BLaER1 treated with 17β-estradiol and CSF1 and Interleukin-3, amounts not matched to agents 10 nM and 100 nM (cell line): ENCODE data around the gene SPON1.
A peak's percentile ranks its signal among the peaks of the same experiment; 100 is the strongest.
"Not testable (repeated sequence)": the region's sequence is repeated elsewhere in the genome, so short reads cannot be mapped to it uniquely, and the experiment has no call there.

ENCODE experiments used
- H3K27ac ChIP-seq, 11 experiments: shearing (Covaris generic); formaldehyde crosslinking; 2 replicates each; pipeline ENCODE4 v1.8.1; 2022
- H3K27me3 ChIP-seq, 11 experiments: shearing (Covaris generic); formaldehyde crosslinking; 2 replicates each; pipeline ENCODE4 v1.8.1; 2022
- H3K36me3 ChIP-seq, 11 experiments: shearing (Covaris generic); formaldehyde crosslinking; 2 replicates each; pipeline ENCODE4 v1.8.1; 2022
- H3K4me1 ChIP-seq, 10 experiments: shearing (Covaris generic); formaldehyde crosslinking; 2 replicates each; pipeline ENCODE4 v1.8.1; 2022
- H3K4me2 ChIP-seq, 11 experiments: shearing (Covaris generic); formaldehyde crosslinking; 2 replicates each; pipeline ENCODE4 v1.8.1; 2022
- H3K4me3 ChIP-seq, 10 experiments: shearing (Covaris generic); formaldehyde crosslinking; 2 replicates each; pipeline ENCODE4 v1.8.1; 2022
- H3K9ac ChIP-seq, 11 experiments: shearing (Covaris generic); formaldehyde crosslinking; 2 replicates each; pipeline ENCODE4 v1.8.1; 2022
- H3K9me3 ChIP-seq, 11 experiments: shearing (Covaris generic); formaldehyde crosslinking; replicated peaks in 1 of 11; 2 replicates each; pipeline ENCODE4 v1.8.1; 2022
- H4K20me1 ChIP-seq, 11 experiments: shearing (Covaris generic); formaldehyde crosslinking; 2 replicates each; pipeline ENCODE4 v1.8.1; 2022
- Cebpa-rat ChIP-seq, 11 experiments: shearing (Covaris generic); IDR thresholded peaks; 2 replicates each; pipeline ENCODE4 v1.8.1; 2022

SPON1 gene

DNA sequence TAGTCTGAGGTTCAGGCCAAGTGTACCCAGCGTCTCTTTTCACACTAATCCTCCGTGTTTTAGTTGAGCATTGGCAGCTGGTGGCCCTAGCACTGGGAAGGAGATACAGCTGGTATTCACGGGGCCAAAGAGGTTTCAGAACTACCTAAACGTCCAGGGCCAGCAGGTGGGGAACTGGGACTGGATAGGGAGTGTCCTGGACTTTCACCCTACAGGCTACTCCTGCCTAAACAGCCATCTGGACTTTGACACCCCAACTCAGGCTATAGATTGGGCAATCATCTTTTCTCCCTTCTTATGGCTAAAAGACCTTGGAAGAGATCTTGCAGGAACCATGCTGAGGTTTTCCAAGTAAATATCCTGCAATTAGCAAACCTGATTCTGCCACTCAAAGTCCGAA, 2.8 kb downstream of the SPON1 start:
- peak in 1 of 11 experiments; percentile 11; a peak in 1 of 22 replicates for TF ChIP-seq Cebpa-rat (IDR thresholded peaks at IDR 0.05)
- Histone ChIP-seq H3K27ac (no peak overlapping the region), H3K4me2 (no peak overlapping the region), H4K20me1 (no peaks in the 10 kb centered on the region), H3K27me3 (peaks cover 34 to 47% (median 41%) of the 10 kb centered on the region in 11 experiments), H3K36me3 (no peaks in the 10 kb centered on the region), H3K4me1 (no peaks in the 10 kb centered on the region), H3K9ac (no peak overlapping the region), H3K9me3 (peaks cover 26 to 34% (median 28%) of the 10 kb centered on the region in 11 experiments), H3K4me3 (no peak overlapping the region)

DNA sequence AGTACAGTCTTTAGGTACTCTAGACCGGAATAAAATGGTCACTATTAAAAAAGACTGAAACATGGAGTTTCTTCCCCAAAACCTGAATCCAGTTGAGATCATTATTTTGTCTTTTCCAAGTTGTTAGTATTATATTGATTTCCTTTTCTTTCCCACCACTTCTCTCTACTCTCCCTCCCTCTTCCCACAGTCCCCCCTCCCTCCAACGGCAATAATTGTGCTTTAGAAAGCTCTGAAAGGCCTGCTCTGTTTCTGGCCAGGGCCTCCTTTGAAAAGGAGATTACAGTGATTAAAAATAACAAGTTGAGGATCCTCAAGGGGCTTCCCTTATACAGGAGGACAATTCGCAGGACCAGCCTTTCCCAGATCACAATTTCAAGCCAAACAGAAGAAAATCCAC, 3.5 kb downstream of the SPON1 start:
- Histone ChIP-seq H3K27ac (no peak overlapping the region), H3K27me3 (peaks cover 34 to 47% (median 41%) of the 10 kb centered on the region in 11 experiments), H3K9me3 (peaks cover 26 to 34% (median 28%) of the 10 kb centered on the region in 11 experiments), H3K4me1 (no peaks in the 10 kb centered on the region), H4K20me1 (no peaks in the 10 kb centered on the region), H3K9ac (no peak overlapping the region), H3K36me3 (no peaks in the 10 kb centered on the region), H3K4me2 (no peak overlapping the region), H3K4me3 (no peak overlapping the region)
- TF ChIP-seq Cebpa-rat (IDR thresholded peaks at IDR 0.05) = no peak

DNA sequence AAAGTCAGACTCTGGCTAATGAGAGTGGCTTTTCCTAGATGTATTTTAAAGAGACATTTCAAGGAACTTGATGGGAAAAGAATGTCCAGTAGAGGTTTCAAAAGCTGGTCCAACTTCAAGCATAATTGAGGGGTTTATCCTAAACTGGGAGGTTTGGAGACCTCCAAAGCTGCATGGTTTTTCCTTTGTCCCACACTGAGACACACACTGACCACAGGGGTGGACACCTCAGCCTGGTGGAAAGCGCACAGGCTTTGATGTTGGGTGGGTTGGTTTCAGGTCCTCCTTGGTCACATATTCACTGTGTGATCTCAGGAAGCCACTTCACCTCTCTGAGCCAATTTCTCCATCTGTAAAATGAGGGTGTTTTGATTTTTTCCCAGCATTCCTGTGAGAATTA, 4.0 kb downstream of the SPON1 start:
- Histone ChIP-seq H3K36me3 (no peaks in the 10 kb centered on the region), H3K9ac (no peak overlapping the region), H3K4me1 (no peaks in the 10 kb centered on the region), H3K27ac (no peak overlapping the region), H3K4me2 (no peak overlapping the region), H3K9me3 (peaks cover 26 to 32% (median 28%) of the 10 kb centered on the region in 11 experiments), H3K4me3 (no peak overlapping the region), H4K20me1 (no peaks in the 10 kb centered on the region), H3K27me3 (peaks cover 34 to 47% (median 41%) of the 10 kb centered on the region in 11 experiments)
- TF ChIP-seq Cebpa-rat (IDR thresholded peaks at IDR 0.05) = no peak

DNA sequence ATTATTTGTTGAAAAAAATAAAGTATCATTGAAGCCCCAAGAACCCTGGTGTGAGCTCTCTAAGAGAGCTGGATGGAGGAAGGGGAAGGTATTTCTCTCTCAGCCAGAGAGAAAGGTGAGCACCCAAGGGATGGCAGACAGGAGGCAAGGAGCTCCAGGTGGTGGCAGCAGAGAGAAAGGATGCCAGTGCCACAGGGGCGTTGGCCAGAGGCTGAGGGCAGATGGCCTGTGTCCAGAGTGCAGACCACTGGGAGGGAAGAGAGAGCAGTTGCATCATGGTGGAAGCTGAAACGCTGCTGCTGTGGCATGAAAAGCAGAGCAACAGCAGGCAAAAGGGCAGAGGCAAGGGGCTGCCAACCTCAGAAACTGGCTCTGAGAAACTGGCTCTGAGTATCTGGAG, 8.5 kb downstream of the SPON1 start:
- TF ChIP-seq Cebpa-rat (IDR thresholded peaks at IDR 0.05) = no peak
- no peaks in the 10 kb centered on the region for H3K4me1 ChIP-seq
- peaks cover 0 to 4% (median 0%) of the 10 kb centered on the region in 11 experiments; a peak in 6 of 22 replicates for H3K27me3 ChIP-seq
- H3K27ac ChIP-seq = no peak overlapping the region
- no peak overlapping the region for H3K4me3 ChIP-seq
- H4K20me1 ChIP-seq = no peaks in the 10 kb centered on the region
- H3K4me2 ChIP-seq = no peak overlapping the region
- H3K9ac ChIP-seq = no peak overlapping the region
- no peaks in the 10 kb centered on the region for H3K36me3 ChIP-seq
- no peaks in the 10 kb centered on the region for H3K9me3 ChIP-seq

DNA sequence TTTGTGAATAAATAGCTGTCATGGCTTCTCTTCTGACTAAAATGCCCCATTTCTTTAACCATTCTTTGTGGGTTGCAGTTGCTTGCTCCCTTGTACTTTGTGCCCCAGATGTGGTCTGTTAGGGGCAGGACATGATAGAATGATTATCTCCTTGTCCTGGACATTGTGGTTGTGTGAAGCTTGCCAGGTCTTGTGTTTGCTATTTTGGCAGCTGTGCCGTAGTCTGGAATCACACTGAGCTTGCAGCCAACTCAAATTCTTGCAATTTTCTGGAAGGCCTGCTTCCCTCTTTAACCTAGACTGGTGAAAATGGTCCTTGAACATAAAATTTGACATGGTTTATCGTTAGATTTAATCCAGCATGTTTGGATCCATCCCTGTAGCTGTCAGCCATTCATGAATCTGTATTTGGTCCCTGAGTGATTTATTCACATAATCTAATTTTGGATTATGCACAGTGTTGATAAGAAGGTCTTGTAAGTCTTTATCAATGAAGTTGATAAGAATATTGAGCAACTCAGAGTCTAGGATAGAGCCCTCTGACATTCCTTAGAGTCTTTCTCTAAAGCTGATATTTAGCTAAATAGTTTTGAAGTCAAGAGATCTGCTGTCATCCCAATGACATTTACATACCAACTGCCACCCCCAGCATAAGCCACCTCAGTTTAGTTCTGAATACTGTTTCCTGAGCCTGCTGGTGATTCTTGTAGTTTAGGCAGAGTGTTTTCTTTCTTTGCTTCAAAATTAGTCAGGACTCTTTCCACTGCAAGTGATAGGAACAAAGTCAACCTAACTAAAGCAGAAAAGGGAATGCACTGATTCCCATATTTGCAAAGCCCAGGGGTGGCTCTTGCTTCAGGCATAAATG, 9.8 kb downstream of the SPON1 start:
- no peak overlapping the region for H3K9ac ChIP-seq
- TF ChIP-seq Cebpa-rat (IDR thresholded peaks at IDR 0.05) = no peak
- no peaks in the 10 kb centered on the region for H3K9me3 ChIP-seq
- no peaks in the 10 kb centered on the region for H3K36me3 ChIP-seq
- H4K20me1 ChIP-seq = no peaks in the 10 kb centered on the region
- no peaks in the 10 kb centered on the region for H3K27me3 ChIP-seq
- no peak overlapping the region for H3K4me3 ChIP-seq
- H3K27ac ChIP-seq = no peak overlapping the region
- no peaks in the 10 kb centered on the region for H3K4me1 ChIP-seq
- H3K4me2 ChIP-seq = no peak overlapping the region

DNA sequence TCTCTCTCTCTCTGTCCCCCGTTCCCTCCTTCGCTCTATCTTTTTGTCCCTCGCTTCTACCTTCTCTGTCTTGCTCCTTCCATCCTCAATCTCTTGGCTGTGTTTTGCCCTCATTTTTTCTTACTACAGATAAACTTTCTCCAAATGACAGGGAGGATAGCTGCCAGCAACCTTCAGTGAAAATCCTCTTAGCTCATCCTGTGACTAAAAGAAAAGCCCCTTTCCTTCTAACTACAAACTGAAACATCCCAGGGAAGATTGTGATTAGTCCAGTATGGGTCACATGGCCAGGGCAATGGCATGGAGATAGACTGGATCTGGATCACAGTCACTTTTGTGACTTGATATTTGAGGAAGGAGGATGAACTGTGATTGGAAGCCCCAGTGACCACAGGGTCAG, 10.4 kb downstream of the SPON1 start:
- TF ChIP-seq Cebpa-rat (IDR thresholded peaks at IDR 0.05) = no peak
- H3K4me1 ChIP-seq = no peaks in the 10 kb centered on the region
- no peaks in the 10 kb centered on the region for H4K20me1 ChIP-seq
- no peak overlapping the region for H3K9ac ChIP-seq
- H3K27me3 ChIP-seq = no peaks in the 10 kb centered on the region
- H3K4me3 ChIP-seq = no peak overlapping the region
- H3K9me3 ChIP-seq = no peaks in the 10 kb centered on the region
- no peak overlapping the region for H3K4me2 ChIP-seq
- H3K36me3 ChIP-seq = no peaks in the 10 kb centered on the region
- H3K27ac ChIP-seq = no peak overlapping the region

DNA sequence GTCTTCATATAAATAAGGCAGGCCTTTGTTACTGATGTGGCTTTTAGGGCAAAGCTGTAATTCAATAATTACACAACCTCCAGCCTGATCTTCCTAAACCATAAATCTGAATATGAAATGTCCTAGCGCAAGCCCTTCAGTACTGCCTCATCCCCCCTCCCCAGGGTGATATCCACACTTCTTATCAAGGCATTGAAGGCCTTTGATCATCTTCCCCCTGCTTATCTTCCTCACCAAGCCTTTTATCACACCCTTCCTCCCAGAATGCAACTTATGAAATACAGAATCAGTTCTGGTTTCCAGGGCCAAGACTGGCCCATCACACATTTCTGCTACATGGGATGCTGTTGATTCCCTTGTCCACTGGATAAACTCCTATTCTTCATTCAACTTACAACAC, 12.1 kb downstream of the SPON1 start:
- Histone ChIP-seq H3K4me1 (no peaks in the 10 kb centered on the region), H3K27me3 (no peaks in the 10 kb centered on the region), H3K9me3 (no peaks in the 10 kb centered on the region), H3K9ac (no peak overlapping the region), H3K36me3 (no peaks in the 10 kb centered on the region), H4K20me1 (no peaks in the 10 kb centered on the region), H3K4me2 (no peak overlapping the region), H3K27ac (no peak overlapping the region), H3K4me3 (no peak overlapping the region)
- no peak for TF ChIP-seq Cebpa-rat (IDR thresholded peaks at IDR 0.05)

DNA sequence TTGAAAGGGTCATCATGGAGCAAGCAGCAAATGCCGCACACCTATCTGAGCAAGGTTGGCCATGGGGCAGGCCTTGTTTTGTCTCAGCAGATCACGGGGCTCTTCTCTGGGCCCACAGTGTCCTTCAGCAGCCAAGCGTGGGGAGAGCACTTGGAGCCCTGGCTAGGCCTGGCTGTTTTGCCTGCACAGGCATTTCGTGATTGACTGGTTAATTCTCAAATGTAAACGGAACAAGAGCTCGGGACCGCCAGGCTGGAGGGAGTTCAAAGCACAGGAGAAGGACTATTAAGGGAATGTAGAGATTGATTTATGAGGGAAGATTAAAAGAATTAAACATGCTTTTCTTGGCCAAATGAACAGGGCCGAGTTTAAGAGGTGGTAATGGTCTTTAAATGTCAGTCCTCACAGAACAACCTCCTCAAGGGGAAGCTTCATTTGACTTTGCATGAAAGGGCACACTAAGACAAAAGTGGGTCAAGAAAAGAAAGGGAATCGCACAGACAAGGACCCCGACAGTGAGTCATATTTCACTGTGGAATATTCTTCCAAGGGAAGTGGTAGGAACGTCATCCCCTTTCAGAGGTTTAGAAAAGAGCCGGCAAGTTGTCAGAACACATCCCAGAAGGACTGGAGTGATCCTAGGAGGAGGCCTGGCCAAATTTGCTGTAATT, 20.7 kb downstream of the SPON1 start:
- no peaks in the 10 kb centered on the region for H4K20me1 ChIP-seq
- no peak overlapping the region for H3K27ac ChIP-seq
- no peak overlapping the region for H3K4me3 ChIP-seq
- H3K9me3 ChIP-seq = peaks cover 0 to 4% (median 0%) of the 10 kb centered on the region in 11 experiments; a peak in 1 of 22 replicates
- no peaks in the 10 kb centered on the region for H3K36me3 ChIP-seq
- TF ChIP-seq Cebpa-rat (IDR thresholded peaks at IDR 0.05) = no peak
- H3K4me2 ChIP-seq = no peak overlapping the region
- H3K9ac ChIP-seq = no peak overlapping the region
- H3K4me1 ChIP-seq = no peaks in the 10 kb centered on the region
- H3K27me3 ChIP-seq = no peaks in the 10 kb centered on the region

DNA sequence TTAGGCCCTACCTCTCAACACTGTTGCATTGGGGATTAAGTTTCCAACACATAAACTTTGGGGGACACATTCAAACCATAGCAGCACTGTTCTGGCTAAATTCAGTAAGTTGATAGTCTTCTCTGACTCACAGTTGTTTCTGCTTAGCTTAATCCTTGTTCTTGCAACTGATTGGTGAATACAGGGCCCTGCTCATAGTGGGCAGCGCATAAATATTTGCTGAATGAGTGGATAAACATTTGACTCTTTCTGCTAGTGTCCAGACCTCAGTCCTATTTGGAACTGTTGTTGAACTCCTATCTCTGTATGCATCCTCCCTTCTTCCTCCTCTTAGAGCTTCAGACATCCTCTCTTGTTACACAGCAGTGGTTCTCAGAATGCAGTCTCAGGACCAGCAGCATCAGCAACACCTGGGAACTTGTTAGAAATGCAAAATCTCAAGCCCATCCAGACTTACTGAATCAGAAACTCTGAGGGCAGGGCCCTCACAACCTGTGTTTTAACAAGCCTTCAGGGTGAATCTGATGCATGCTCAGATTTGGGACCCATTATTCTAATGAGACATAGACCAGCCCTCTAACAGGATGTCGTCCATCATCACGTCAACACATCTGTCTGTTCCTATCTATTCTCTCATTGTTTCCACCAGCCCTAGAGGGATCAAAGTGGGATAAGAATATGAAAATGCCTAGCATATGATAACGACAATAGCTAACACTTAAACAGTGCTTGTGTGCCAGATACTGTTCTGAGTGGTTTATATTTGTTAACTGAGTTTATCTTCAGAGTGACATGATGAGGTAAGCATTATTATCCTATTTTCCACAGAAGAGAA, 22.3 kb downstream of the SPON1 start:
- Histone ChIP-seq H3K27ac (no peak overlapping the region), H3K9me3 (peaks cover 0 to 4% (median 0%) of the 10 kb centered on the region in 11 experiments; a peak in 1 of 22 replicates), H3K27me3 (no peaks in the 10 kb centered on the region), H4K20me1 (no peaks in the 10 kb centered on the region), H3K4me1 (no peaks in the 10 kb centered on the region), H3K36me3 (no peaks in the 10 kb centered on the region), H3K4me3 (no peak overlapping the region), H3K4me2 (no peak overlapping the region), H3K9ac (no peak overlapping the region)
- TF ChIP-seq Cebpa-rat (IDR thresholded peaks at IDR 0.05) = no peak

DNA sequence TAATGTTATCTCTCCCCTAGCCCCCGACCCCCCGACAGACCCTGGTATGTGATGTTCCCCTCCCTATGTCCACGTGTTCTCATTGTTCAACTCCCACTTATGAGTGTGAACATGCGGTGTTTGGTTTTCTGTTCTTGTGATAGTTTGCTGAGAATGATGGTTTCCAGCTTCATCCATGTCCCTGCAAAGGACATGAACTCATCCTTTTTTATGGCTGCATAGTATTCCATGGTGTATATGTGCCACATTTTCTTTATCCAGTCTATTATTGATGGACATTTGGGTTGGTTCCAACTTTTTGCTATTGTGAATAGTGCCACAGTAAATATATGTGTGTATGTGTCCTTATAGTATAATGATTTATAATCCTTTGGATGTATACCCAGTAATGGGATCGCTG, 24.2 kb downstream of the SPON1 start:
- not testable (repeated sequence) for H3K9ac ChIP-seq, H3K4me1 ChIP-seq, H3K4me2 ChIP-seq, H3K9me3 ChIP-seq, H3K27me3 ChIP-seq, H4K20me1 ChIP-seq, H3K4me3 ChIP-seq, H3K27ac ChIP-seq, H3K36me3 ChIP-seq

DNA sequence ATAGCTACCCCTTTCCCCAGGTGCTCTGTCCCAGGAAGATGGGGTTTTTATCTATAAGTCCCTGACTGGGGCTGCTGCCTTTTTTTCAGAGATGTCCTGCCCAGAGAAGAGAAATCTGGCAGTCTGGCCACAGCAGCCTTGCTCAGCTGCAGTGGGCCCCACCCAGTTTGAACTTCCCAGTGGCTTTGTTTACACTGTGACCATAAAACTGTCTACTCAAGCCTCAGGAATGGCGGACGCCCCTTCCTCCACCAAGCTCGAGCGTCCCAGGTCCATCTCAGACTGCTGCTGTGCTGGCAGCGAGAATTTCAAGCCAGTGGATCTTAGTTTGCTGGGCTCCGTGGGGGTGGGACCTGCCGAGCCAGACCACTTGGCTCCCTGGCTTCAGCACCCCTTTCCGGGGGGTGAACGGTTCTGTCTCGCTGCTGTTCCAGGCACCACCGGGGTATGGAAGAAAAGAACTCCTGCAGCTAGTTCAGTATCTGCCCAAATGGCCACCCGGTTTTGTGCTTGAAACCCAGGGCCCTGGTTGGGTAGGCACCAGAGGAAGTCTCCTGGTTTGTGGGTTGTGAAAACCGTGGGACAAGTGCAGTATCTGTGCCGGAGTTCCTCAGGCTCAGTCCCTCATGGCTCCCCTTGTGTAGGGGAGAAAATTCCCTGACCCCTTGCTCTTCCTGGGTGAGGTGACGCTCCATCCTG, 29.8 kb downstream of the SPON1 start:
- H3K4me3 ChIP-seq, H3K27ac ChIP-seq, H3K36me3 ChIP-seq, H3K4me1 ChIP-seq, H3K9me3 ChIP-seq, H4K20me1 ChIP-seq, H3K9ac ChIP-seq, H3K4me2 ChIP-seq, H3K27me3 ChIP-seq: not testable (repeated sequence)
